T-helper 1 cell (primary cell): ENCODE data around the gene ARHGEF10L.
A peak's percentile ranks its signal among the peaks of the same experiment; 100 is the strongest.

Experiments
- DNase-seq, 5 donors: peaks; one replicate each; pipeline ENCODE4 v3.0.0-alpha.2; 2012 to 2020

ARHGEF10L gene

DNA sequence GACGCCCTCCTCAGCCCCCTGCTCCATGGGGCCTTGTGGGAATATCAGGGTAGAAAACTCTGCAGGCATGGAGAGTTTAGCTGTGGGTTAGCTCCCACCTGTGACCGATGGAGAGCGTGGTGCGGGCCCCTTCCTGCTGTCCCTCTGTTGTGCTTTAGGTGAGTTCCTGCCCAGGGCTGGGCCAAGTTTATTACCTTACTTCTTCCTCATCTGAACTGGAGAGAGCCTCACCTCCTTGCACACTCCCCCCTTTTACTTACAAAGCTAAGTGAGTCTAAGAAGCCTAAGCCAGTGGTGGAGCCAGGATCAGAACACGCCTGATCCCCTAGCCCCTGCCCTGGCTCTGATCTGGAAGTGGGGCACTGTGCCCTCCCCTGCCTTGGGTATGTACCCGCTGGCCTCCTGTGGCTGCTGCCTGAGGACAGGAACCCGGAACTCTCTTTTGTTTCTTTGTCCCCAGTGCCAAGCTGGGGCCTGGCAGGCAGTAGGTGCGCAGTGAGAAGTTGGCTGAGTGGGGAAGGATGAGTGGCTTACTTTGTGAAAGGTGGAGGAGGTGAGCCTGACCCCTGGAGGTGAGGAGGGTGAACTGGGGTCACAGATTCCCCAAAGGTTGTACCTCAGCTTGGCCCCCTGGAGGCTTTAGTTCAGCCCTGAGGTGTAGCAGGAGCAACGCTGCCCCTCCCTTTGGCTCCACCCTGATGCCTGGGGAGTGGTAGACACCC lies 32.9 kb downstream of the ARHGEF10L start:
- no peak for DNase-seq

DNA sequence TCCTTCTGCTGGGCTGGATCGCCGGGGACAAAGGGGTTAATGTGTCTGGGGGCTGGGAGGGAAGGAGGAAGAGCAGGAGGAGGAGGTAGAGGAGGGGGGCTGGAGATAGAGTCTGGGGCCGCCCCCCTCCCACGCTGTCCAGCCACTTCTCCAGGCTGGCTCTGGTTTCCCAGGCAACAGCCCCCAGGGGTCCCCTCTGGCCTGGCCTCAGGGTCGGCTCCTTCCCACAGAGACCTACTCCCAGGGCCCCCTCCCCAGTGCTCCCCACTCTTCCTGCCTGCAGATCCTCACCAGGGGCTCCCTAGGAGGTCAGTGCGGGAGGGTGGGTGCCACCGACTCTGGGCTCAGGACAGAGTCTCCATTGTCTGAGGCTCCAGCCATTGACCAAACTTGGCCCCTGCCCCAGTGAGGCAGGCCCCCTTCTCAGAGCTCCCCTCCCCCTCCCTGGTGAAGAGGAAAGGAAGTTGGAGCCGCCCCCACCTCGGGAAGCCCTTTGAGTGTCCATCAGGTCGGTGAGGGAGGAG lies 34.1 kb downstream of the ARHGEF10L start:
- no peak for DNase-seq

DNA sequence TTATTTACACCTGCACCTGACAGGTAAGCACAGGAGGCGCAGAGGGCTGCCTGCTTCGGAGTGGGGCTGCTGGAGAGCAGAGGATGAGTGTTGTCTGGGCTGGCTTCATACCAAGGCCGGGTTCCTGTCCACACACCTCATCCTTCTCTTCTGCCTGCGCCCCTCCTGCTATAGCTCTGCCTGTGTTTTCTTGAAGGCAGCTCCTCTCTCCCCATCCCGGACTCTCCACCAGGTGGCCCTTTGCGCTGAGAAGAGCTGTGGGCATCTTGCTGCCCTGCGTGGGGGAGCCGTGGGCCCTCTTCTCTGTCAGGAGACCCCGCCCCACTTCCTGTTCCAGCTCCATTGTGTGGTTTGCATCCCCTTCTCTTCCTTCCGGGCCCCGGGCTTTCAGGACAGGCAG lies 35.0 kb downstream of the ARHGEF10L start:
- DNase-seq: no peak

DNA sequence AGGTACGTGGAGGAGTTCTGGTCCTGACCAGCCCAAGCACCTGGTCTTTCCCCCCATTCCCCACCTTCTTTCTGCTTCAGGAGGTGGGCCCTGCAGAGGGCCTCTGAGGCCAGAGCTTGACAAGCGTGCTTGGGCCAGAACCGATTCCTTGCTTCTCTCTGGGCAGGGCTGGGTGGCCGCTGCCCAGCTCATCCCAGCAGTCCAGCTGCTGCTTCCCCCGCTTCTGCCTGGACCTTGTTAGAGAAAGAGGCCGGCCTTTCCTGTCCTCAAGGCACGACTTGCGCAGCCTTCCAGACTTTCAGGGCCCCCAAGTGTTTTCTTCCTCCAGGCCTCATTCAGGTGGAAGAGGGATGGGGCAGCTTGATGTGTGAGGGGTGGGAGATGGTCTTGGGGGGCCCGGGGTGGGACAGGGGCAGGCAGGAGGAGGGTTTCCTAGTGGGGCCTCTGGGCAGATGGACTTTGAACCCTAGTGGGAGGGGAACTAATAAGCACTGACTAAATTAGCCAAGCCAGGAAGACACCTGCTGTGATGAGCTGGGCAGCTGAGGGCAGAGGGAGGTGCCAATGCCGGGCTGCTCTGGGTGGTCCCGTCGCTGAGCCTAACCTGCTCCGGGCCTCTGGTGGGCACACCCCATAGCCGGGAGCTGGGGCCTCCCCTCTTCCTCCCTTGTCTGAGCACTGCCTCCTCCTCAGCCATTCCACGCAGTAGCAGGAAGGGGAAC lies 36.5 kb downstream of the ARHGEF10L start:
- DNase-seq: no peak

DNA sequence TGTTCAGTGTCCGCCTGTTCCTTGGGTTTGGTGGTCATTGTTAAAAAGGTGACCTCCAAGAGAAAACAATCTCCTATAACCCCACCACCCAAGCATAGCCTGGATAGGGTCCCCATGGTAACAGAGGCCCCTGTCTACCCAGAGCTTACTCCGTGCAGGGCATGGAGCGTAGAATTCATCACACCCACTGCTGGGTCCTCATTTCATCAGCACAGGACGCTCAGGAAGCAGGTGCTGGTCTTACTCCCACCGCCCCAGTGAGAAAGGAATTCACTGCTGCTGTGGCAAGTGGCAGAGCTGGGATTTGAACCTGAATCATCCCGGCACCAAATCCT lies 37.0 kb downstream of the ARHGEF10L start:
- DNase-seq: no peak

DNA sequence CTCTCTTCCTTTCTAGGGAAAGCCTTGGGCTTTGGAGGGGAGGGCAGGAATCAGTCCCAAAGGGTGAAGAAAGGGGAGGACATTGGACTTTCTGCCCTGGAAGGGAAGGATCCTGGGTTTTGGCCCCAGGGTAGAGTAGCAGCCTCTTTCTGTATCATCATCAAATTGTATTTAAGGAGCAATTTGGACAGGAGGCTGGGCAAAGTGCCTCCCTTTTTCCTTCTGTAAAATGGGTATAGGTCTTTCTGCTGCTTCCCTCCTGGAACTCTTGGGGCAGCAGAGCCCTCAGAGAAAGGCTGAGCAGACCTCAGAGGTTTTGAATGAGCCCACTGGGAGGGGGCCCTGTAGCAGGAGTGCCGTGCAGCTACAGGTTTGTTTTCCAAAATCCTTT lies 38.4 kb downstream of the ARHGEF10L start:
- DNase-seq: no peak

DNA sequence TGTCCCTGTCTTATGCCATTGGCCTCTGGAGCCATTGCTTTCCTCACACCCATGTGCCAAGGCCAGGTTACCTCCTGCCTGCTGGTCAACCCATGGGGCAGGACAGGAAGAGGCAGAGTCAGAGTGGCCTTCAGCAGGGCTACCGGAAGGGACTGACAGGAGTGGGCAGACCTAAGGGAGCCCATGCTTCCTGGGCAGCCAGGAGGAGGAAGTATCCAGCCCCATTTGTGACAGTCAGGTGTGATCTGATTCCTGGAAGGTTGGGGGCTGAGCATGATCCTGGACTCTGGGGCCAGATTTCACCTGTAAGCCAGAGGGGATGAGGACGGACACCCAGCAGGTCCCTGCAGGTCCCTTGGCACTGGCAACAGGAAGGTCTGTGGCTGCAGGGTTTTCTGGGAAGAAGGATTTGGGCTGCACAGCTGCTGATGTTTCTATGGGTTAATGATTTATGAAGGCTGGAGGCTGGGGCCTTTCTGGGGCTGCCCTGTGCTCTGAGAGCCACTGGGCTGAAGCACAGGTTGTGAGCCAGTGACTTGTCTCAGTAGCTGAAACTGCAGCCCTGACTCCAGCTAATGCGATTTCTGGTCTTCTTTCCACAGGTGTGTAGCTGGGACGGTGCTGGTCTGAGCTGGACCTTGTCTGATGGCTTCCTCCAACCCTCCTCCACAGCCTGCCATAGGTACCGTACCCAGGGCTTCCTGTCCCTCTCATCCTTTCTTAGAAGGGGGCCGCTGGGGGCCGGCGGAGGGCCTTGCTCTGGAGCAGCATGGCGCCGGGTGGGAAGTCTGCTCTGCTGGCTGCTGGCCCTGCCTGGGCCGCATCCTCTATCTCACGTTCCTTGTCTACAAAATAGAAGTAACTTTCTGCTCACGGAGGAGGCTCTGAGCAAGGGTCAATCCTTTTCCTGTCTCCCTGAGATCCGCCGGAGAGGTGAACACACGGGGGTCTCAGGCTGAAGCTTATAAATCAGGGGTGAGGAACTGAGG lies 40.7 kb downstream of the ARHGEF10L start:
- DNase-seq: no peak

DNA sequence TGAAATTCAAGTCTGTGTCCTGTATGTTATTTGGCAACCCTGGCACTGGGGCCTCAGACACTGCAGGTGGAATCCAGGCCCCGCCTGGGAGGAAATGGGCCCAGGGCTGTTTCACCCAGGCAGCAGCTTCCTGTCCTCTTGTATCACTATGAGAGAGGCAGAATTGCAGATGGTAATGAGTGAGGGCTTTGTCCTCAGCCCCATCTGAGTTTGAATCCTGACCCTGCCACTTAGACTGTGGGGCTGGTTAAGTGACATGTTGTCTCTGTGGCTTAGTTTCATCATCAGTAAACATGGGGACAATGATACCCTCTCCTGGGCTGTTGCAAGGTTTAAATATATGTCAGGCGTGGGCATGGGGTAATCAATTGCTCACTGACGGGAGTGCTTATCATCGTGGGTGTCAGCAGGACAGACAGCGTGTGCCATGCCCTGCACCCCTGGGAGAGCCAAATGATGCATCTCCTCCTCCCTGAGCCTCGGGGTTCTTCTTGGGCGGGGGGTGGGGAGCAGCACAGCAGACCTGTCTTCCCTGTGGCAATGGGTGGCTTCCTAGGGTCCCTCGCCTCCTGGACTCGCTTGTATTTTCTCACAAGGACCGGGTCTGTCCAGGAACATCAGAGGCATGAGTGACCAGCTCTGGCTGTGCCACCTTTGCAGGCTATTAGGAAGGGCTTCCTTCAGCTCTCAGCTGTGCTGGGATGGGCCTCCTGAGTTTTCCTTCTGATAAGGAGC lies 42.1 kb downstream of the ARHGEF10L start:
- peak in 1 of 5 donors; percentile 30 for DNase-seq

DNA sequence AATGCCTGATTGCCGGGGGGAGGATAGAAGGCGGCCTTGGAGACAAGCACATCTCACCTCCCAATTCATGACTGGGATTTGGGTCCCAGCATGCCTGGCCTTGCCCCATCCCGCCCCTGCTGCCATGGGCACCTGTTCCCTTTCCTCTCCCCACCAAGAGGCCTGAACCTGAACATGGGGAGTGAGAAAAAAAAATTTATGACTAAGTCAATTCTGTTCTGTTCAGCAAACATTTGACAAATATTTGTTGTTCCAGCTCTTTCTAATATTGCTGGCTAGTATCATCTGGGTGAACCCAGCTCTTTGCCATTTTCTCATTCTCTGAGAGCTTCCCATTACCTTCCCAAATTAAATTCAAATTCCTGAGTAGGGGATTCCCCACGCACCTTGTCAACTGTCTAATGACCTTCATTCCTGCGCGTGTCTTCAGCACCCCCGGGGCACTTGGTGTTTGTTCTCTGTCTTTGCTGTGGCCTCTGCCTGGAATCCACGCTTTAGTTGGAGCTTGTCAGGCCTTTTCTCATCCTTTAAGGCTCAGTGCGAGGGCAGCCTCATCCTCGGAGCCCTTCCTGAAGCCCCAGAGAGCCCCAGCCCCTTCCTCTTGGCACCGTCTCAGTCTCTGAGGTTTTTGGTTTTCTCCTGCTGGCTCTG lies 42.8 kb downstream of the ARHGEF10L start:
- no peak for DNase-seq

DNA sequence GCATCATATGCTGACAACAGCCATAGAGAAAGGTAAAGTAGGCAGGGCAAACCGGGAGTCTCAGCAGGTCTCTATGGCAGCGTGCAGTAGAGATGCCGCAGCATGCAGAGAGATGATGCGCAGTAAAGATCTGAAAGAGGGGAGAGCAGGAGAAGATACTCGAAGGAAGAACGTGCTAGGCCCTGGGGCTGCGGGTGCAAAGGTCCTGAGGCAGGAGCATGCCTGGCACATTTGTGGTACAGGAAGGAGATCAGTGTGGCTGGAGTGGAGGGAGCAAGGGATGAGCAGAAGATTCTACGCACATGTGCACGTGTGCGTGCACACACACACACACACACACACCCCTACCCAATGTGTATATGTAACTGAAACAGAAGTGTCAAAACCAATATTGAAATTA lies 45.0 kb downstream of the ARHGEF10L start:
- DNase-seq: no peak

DNA sequence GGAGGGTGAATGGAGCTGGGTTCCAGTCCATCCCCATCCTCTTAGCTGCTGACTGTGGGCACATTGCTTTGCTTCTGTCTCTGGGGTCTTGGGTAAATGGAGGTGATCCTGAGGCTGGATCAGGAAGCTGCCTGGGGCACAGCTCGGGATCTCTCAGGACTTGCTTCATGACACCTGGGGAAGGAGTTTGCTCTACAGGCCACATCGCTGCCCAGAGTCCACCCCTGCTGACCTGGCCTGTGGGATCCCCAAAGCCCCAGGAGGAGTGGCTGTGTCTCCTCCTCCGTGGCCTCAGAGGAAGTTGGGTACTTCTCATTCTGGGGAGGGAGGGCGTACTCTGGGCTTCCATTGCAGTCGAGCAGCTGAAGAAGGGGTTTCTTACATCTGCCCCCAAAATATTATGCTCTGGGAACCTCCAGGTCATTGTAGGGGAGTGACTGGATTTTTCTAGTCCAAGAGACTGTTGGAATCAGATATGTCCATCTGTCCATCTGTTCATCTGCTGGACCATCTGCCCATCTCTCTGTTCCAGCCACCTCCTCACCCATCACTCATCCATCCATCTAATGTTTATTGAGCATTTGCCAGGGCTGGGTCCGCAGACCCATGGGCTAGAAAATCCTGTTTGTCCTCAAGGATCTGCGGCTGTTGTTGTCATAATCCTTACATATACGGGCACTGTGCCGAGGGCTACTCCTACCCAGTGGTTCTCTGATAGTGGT lies 45.9 kb downstream of the ARHGEF10L start:
- DNase-seq: no peak

DNA sequence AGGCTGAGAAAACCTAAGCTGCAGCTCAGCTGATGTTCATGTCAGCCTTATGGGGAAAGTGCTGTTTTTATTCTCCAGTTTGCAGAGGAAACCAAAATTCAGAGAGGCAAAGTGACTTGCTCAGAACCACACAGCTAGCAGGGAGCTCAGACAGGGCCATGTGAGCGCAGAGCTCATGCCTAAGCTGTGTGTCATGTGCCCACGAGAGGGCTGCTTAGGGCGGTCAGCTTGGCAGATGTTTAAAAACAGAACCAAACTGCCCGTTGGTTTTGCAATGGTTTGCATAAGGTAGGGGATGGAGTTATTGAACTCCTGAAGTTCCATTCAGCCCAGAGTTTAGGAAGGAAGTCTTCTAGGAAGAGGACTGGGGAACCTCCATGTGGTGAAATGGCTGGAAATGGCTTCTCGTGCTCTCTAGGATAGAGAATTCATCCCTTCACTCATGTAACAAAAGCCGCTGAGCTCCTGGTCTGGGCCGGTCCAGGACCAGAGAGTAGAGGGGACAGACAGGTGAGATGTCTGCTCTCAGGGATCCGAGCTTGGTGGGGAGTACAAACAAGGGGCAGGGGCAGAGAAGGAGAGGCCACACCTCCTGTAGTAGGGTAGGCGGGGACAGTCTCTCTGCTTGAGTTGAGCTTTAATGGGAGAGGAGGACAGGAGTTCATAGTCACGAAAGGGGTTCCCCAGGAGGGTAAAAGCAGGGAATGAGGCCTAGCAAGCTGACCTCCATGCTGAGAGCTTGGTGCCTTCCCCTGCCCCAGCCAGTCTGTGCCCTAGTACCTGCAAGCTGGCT lies 46.9 kb downstream of the ARHGEF10L start:
- no peak for DNase-seq

DNA sequence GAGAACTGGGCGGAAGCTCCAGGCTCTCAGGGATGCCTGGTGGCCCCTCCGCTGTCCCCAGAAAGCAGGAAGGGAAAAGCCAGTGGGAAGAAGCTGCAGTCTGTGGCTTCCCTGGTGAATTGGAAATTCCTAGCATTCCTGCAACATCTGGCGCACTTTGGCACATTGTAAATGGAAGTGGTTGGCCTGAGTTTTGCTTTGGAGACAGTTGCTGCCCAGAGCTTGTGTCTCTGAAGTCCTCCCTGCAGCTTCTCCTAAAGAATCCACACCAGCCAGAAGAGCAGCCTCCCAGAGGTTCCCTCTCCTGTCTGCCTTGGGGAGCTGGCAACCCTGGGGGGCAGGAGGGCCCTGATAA lies 48.2 kb downstream of the ARHGEF10L start:
- DNase-seq: no peak

DNA sequence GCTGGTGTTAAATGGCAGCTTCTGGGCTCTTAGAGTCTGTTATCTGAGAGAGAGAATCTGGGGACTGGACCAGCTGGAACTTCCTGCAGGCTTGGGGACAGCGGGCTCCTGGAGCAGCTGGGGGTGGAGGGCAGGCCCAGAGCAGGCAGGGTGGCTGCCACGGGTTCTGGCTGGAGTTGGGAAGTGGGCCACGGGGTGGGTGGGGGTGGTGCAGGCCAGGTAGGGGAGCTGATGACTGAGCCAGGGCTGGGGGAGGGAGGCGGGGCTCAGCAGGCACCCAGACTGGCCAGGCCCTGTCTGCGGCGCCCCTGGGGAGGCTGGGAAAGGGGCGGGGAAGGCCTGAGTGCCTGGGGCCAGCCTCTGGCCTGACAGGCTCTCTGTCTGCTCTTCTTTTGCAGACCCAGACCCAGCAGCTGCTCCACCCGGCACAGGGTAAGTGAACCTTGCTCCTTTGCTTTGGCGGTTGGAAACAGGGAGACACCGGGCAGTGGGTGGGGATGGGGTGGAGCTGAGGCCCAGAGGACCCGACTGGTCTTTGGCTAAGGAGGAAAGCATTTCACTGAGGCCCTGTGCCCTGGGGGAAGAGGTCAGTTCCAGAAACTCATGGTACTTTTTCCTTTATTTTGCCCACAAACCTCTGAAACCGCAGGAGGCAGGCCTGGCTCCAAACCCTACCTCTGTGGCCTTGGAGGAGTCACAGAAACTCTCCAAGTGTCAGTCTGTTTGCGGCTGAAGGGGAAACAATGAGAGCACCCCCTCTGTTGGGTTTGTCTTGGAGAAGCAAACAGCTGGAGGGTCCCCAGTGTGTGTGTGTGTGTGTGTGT lies 48.8 kb downstream of the ARHGEF10L start:
- DNase-seq: no peak

DNA sequence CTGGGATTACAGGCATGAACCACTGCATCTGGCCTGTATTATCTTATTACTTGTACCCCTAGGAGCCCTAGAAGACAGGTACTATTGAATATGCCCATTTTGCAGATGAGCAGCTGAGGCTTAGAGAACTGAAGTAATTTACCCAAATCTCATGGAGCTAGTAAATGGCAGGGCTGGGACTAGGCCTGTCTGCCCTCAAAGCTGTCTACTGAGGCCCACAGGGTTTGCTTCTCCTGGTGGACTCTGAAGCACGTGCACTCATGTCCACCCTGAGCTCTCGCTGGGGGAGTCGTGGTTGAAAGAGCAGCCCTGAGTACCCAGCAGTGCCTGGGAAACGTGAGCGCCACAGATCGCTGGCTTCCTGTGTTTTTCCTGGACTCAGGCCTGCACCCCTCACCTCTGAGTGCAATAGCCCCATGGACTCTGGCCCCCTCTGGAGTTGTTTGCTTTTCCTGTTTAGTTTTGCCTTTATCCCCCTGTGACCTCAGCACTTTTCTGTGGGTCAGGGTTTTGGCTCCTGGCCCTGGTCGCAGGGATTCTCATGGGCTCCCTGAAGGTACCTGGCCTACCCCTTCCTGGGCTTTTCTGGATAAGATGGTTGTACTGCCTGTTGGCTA lies 52.4 kb downstream of the ARHGEF10L start:
- no peak for DNase-seq

DNA sequence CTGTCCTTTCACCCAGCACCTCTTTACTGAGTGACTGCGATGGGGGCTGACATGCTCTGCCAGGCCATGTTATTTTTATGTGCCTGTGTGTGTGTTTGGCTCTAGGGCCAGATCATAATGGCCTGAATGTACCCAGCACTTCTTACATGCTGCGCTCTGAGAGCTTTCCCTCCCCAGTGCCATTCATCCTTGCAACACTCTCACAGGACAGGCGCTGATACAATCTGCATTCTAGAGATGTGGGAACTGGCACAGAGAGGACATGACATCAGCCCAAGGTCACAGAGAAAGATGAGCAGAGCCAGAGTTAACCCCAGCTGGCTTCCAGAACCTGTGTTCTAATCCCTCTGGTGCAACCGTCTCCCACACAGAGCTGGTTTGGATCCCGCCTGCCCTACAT lies 54.5 kb downstream of the ARHGEF10L start:
- no peak for DNase-seq

DNA sequence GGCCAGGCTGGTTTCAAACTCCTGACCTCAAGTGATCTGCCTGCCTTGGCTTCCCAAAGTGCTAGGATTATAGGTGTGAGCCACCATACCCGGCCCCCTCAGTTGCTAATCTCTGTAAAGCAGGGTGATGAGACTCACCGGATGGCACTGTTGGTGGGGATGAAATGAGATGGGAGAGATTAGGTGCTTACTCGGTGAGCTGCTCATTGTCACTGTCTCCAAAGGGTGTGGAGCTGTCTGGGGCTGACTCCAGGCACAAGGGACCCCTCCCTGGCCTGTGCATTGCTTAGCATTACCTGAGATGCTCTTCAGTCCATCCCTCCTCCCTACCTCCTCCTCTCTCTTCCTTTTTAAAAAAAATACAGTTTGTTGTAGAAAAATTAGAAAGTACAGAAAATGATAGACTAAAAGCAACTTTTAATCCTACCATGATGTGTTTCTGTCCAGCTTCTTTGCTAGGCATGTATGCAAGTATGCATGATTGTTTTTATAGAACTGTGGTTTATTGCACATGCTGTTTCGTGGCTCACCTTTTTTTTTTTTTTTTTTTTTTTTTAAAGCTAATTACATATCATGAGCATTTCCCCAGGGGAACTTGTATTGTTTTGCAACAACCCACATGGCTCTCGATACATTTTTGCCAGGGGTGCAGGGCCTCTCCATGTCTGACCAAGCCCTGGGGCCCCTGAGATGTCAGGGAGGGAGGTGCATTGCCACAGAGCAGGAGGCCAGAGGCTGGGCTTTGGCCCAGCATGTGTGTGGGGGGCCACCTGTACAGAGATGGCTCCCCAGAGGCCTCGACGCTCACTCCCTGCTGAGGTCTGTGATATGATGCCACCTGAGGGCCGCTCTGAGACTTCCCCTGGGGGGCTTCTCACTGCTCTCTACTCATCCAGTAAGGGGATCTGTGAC lies 55.4 kb downstream of the ARHGEF10L start:
- no peak for DNase-seq

DNA sequence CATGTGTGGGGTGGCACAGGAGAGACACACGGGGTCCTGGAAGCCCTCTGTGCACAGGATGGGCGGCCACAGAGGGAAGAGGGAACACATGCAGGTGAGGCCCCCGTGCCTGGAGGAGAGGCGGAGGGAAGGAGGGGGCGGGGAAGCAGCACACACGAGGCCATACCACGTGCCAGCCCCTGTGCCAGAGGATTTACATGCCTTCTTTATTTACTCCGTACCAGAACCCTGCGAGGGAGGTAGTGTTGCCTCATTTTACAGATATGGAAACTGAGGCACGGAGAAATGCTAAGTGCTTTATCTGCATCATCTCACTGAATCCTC lies 56.1 kb downstream of the ARHGEF10L start:
- no peak for DNase-seq
